ENCODE measurements around the gene REG4.

GRCh38 chr1:119781434-119782210, 29.6 kb downstream of the REG4 start:
- TF ChIP-seq ZNF384 (IDR thresholded peaks at IDR 0.05) (no peak), FOXA1 (IDR thresholded peaks at IDR 0.05) (no peak), SP1 (IDR thresholded peaks at IDR 0.05) (no peak), FOXM1 (IDR thresholded peaks at IDR 0.05; ENCODE audit: borderline replicate concordance) (no peak), TARDBP (IDR thresholded peaks at IDR 0.05) (no peak)
